ENCODE data around the gene SERPINC1. TPM values are rescaled to one million over a fixed set of nuclear protein-coding genes. Genes with fewer than 3 reads are reported as not detected.
"Not testable (repeated sequence)": the region's sequence is repeated elsewhere in the genome, so short reads cannot be mapped to it uniquely, and the experiment has no call there.

The SERPINC1 gene
- total and polyA plus RNA-seq, 3 donors from 2014 or later: 0.24 to 0.93 (median 0.75) TPM

- Histone ChIP-seq H3K9me3 (no peaks in the 10 kb centered on the region), H3K36me3 (ENCODE audit: low read depth, missing control alignments) (no peaks in the 10 kb centered on the region), H3K27ac (no peak overlapping the region), H3K4me1 (no peaks in the 10 kb centered on the region), H3K4me3 (no peak overlapping the region), H3K27me3 (no peaks in the 10 kb centered on the region)
- TF ChIP-seq, protein P1, sequence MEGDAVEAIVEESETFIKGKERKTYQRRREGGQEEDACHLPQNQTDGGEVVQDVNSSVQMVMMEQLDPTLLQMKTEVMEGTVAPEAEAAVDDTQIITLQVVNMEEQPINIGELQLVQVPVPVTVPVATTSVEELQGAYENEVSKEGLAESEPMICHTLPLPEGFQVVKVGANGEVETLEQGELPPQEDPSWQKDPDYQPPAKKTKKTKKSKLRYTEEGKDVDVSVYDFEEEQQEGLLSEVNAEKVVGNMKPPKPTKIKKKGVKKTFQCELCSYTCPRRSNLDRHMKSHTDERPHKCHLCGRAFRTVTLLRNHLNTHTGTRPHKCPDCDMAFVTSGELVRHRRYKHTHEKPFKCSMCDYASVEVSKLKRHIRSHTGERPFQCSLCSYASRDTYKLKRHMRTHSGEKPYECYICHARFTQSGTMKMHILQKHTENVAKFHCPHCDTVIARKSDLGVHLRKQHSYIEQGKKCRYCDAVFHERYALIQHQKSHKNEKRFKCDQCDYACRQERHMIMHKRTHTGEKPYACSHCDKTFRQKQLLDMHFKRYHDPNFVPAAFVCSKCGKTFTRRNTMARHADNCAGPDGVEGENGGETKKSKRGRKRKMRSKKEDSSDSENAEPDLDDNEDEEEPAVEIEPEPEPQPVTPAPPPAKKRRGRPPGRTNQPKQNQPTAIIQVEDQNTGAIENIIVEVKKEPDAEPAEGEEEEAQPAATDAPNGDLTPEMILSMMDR (IDR thresholded peaks at IDR 0.05): no peak
- TF ChIP-seq POLR2A (IDR thresholded peaks at IDR 0.05): no peak
- DNase-seq: no peak
- intact Hi-C loops (cut with DNase I; ENCODE audit: low total_unique reads): no loop called here
- 96% methylated on average over 4 of the region's 4 CpGs for WGBS, 2 donors
These were observed 31.5 kb upstream of the SERPINC1 start for GRCh38 chr1:173948594-173948993.

- TF ChIP-seq, protein P1 (IDR thresholded peaks at IDR 0.05): no peak
- no peak for TF ChIP-seq POLR2A (IDR thresholded peaks at IDR 0.05)
- DNase-seq: no peak
- Histone ChIP-seq H3K27ac (no peak overlapping the region), H3K27me3 (no peaks in the 10 kb centered on the region), H3K36me3 (ENCODE audit: low read depth, missing control alignments) (no peaks in the 10 kb centered on the region), H3K9me3 (no peaks in the 10 kb centered on the region), H3K4me1 (no peaks in the 10 kb centered on the region), H3K4me3 (no peak overlapping the region)
- 73 to 95% methylated on average over 4 of the region's 4 CpGs for WGBS, 2 donors
- intact Hi-C loops (cut with DNase I; ENCODE audit: low total_unique reads): no loop called here
These were observed 29.3 kb upstream of the SERPINC1 start for GRCh38 chr1:173946380-173946921.

GRCh38 chr1:173937062-173937461, 19.9 kb upstream of the SERPINC1 start:
- WGBS, 2 donors: 76 to 87% methylated on average over 2 of the region's 2 CpGs
- no peak overlapping the region for H3K4me3 ChIP-seq
- H3K4me1 ChIP-seq: no peaks in the 10 kb centered on the region
- no peak for TF ChIP-seq POLR2A (IDR thresholded peaks at IDR 0.05)
- TF ChIP-seq, protein P1 (IDR thresholded peaks at IDR 0.05): no peak
- no peak overlapping the region for H3K27ac ChIP-seq
- DNase-seq: no peak
- no peaks in the 10 kb centered on the region for H3K9me3 ChIP-seq
- no peaks in the 10 kb centered on the region for H3K36me3 ChIP-seq (ENCODE audit: low read depth, missing control alignments)
- intact Hi-C loops (cut with DNase I; ENCODE audit: low total_unique reads): no loop called here
- H3K27me3 ChIP-seq: no peaks in the 10 kb centered on the region

DNA sequence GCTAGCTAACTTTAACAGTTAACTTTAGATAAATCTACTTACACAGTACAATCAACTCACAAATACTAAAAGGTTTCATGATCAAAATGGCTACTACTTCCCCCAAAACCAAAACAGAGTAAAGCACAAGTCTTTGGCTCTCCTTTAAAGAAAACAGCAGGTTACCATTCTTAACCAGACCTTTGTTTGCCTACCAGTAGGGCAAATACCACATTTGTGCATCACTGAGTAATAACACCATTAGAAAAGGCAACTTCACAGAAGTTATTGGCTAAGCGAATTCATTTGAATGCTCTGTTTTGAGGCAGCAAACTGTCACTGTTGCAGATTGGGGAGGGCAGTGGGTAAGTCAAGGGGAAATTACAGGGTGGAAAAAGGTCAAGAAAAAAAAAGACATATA, 17.3 kb upstream of the SERPINC1 start:
- H3K27ac ChIP-seq: no peak overlapping the region
- H3K27me3 ChIP-seq: no peaks in the 10 kb centered on the region
- no peak for DNase-seq
- WGBS, 2 donors: 92 to 93% methylated on average over 1 of the region's 1 CpG
- H3K9me3 ChIP-seq: no peaks in the 10 kb centered on the region
- no peaks in the 10 kb centered on the region for H3K36me3 ChIP-seq (ENCODE audit: low read depth, missing control alignments)
- no peak overlapping the region for H3K4me3 ChIP-seq
- H3K4me1 ChIP-seq: no peaks in the 10 kb centered on the region
- no peak for TF ChIP-seq POLR2A (IDR thresholded peaks at IDR 0.05)
- TF ChIP-seq, protein P1 (IDR thresholded peaks at IDR 0.05): no peak
- intact Hi-C loops (cut with DNase I; ENCODE audit: low total_unique reads): no loop called here

GRCh38 chr1:173930541-173930940, 13.4 kb upstream of the SERPINC1 start:
- intact Hi-C loops (cut with DNase I; ENCODE audit: low total_unique reads); H3K4me3 ChIP-seq; H3K27me3 ChIP-seq; H3K4me1 ChIP-seq; DNase-seq; H3K36me3 ChIP-seq (ENCODE audit: low read depth, missing control alignments); H3K27ac ChIP-seq; H3K9me3 ChIP-seq: not testable (repeated sequence)
- 96 to 97% methylated on average over 5 of the region's 5 CpGs for WGBS, 2 donors
